Uterine smooth muscle cell (primary cell): Measurements from ENCODE around the gene RASGEF1C. TPM values are rescaled to one million over a fixed set of nuclear protein-coding genes. Genes with fewer than 3 reads are reported as not detected.

ENCODE experiments used
- total RNA-seq: library from RNA; depleted of rRNA; stranded (reverse); fragments of >200 nt; gene quantifications from 2 replicates; pipeline ENCODE4 v1.2.3, GENCODE V29; 2014

The RASGEF1C gene
- total RNA-seq, result 0.11 TPM in 1 of 2 replicates, not detected in the other

GRCh38 chr5:180209137-180209581 lies at the start of gene RASGEF1C:
RASGEF1C (minus strand) TSS chr5:180209211; CDS start chr5:180138052, 71,159 bp downstream.

GRCh38 chr5:180071531-180072255 lies 137.3 kb downstream of the RASGEF1C start, which contains the start of gene RNF130:
RNF130 (minus strand) TSS chr5:180071759; CDS start chr5:180071702, 57 bp downstream.

Other genes with a start within 250 kb of the RASGEF1C start
- 16.6 and 21.2 TPM in 2 replicates for gene RNF130, start 137.5 kb downstream of the RASGEF1C start, total RNA-seq
- 26.9 and 35.4 TPM in 2 replicates for gene MAPK9, start 82.9 kb upstream of the RASGEF1C start, total RNA-seq
- gene GFPT2, start 144.1 kb upstream of the RASGEF1C start, total RNA-seq, result 24.2 and 27.7 TPM in 2 replicates